NK-92 treated with Interleukin-12 subunit alpha and Interleukin-12 subunit beta, amount 100 ng/mL, for 24 hours (cell line): ENCODE measurements around the gene TOX2.

ENCODE experiments used
- DNase-seq: peaks from one replicate; lab custom pipeline; 2025; lab: John Stamatoyannopoulos, UW

TOX2 gene

GRCh38 chr20:43959079-43959919, 44.6 kb downstream of the TOX2 start:
- DNase-seq: peak; percentile 34

GRCh38 chr20:43959920-43960227, 45.2 kb downstream of the TOX2 start:
- no peak for DNase-seq

- no peak for DNase-seq
Measured at GRCh38 chr20:43960231-43960630, 45.6 kb downstream of the TOX2 start.

GRCh38 chr20:43961116-43961515, 46.5 kb downstream of the TOX2 start:
- no peak for DNase-seq

GRCh38 chr20:43961541-43962471, 47.2 kb downstream of the TOX2 start:
- no peak for DNase-seq

- no peak for DNase-seq
Measured at GRCh38 chr20:43962530-43962929, 47.9 kb downstream of the TOX2 start.

GRCh38 chr20:43963233-43963632, 48.6 kb downstream of the TOX2 start:
- no peak for DNase-seq

GRCh38 chr20:43963872-43964791, 49.5 kb downstream of the TOX2 start:
- DNase-seq: no peak

- no peak for DNase-seq
Measured at GRCh38 chr20:43968341-43969000, 53.8 kb downstream of the TOX2 start.

- no peak for DNase-seq
Measured at GRCh38 chr20:43969028-43969447, 54.4 kb downstream of the TOX2 start.

GRCh38 chr20:43969501-43970182, 55.0 kb downstream of the TOX2 start:
- no peak for DNase-seq

- no peak for DNase-seq
Measured at GRCh38 chr20:43971267-43971666, 56.6 kb downstream of the TOX2 start.

GRCh38 chr20:43972051-43972450, 57.4 kb downstream of the TOX2 start:
- DNase-seq: no peak

- no peak for DNase-seq
Measured at GRCh38 chr20:43972692-43973091, 58.0 kb downstream of the TOX2 start.

GRCh38 chr20:43973231-43973630, 58.6 kb downstream of the TOX2 start:
- DNase-seq: no peak

- no peak for DNase-seq
Measured at GRCh38 chr20:43973671-43974450, 59.2 kb downstream of the TOX2 start.

GRCh38 chr20:43974695-43975094, 60.0 kb downstream of the TOX2 start:
- no peak for DNase-seq

GRCh38 chr20:43975096-43975768, 60.6 kb downstream of the TOX2 start:
- peak; percentile 27 for DNase-seq

- no peak for DNase-seq
Measured at GRCh38 chr20:43976547-43976946, 61.9 kb downstream of the TOX2 start.
